Spleen (tissue), 7 donors: ENCODE measurements around the gene AMOT.

ENCODE experiments used
- CTCF ChIP-seq, 11 experiments: fragments of 200-600 bp in 7 of 11; fragments of 450-650 bp in 4 of 11; sonication (generic) in 4 of 11; IDR thresholded peaks in 8 of 11; conservative IDR thresholded peaks in 3 of 11; 1 replicate in 7 of 11; 2 replicates in 4 of 11; pipeline versions ENCODE4 v1.4.0 to v1.8.0; 2016 to 2021; ENCODE audit warnings: antibody characterized with exemption in 11 of 11, inconsistent platforms in 4 of 11, mild to moderate bottlenecking in 1 of 11
- POLR2A ChIP-seq, 3 donors: fragments of 450-650 bp; IDR thresholded peaks; one replicate each; pipeline ENCODE4 v1.5.1; 2017; ENCODE audit warnings: antibody characterized with exemption in 3 of 3, mild to moderate bottlenecking in 1 of 3
- POLR2AphosphoS5 ChIP-seq, 3 donors: sonication (generic); formaldehyde crosslinking; IDR thresholded peaks; one replicate each; pipeline ENCODE4 v1.5.1; 2017; ENCODE audit warnings: antibody characterized with exemption in 3 of 3
- donor health status: DM: no; HTN: no; CAD: no; lungs with moderate emphysema.
- donor health status: DM: no; HTN: no; CAD: no.
- donor health status: DM: no; HTN: no; CAD: no.

GRCh38 chrX:112814496-112814895, 26.1 kb downstream of the AMOT start:
- TF ChIP-seq CTCF (IDR thresholded peaks at IDR 0.05 in 8 of 11, conservative IDR thresholded peaks at IDR 0.05 in 3 of 11) (no peak), POLR2A (IDR thresholded peaks at IDR 0.05) (no peak), POLR2AphosphoS5 (IDR thresholded peaks at IDR 0.05) (no peak)
